H1 (cell line): Measurements from ENCODE around the gene WDR11.
A peak's percentile ranks its signal among the peaks of the same experiment; 100 is the strongest.

ENCODE experiments used
- CTCF ChIP-seq, 3 experiments: IDR thresholded peaks; 1 replicate in 2 of 3; 2 replicates in 1 of 3; pipeline versions ENCODE4 v1.5.1 to v1.6.1; 2011; ENCODE audit warnings: low read length in 3 of 3, mild to moderate bottlenecking in 3 of 3, inconsistent platforms in 2 of 3, low read depth in 1 of 3, moderate library complexity in 1 of 3; ENCODE audit not compliant: insufficient read depth in 1 of 3; ENCODE audit errors: control extremely low read depth in 1 of 3
- POLR2AphosphoS5 ChIP-seq: IDR thresholded peaks from 2 replicates; pipeline ENCODE4 v1.6.1; 2011; ENCODE audit warnings: low read depth, low read length
- TBP ChIP-seq: IDR thresholded peaks from 2 replicates; pipeline ENCODE4 v1.6.1; 2011; ENCODE audit warnings: low read depth, low read length, improper control_type of control experiment
- TEAD4 ChIP-seq: IDR thresholded peaks from 2 replicates; pipeline ENCODE4 v1.6.1; 2012; ENCODE audit warnings: low read depth, low read length, inconsistent platforms, mixed read lengths

GRCh38 chr10:120948889-120949608 lies 97.9 kb downstream of the WDR11 start:
- peak; percentile 77 to 92 (median 90) for TF ChIP-seq CTCF (IDR thresholded peaks at IDR 0.05; ENCODE audit: control extremely low read depth in 1 of 3, insufficient read depth in 1 of 3, low read depth in 1 of 3, low read length in 3 of 3)
- TF ChIP-seq TBP, result no peak
- TF ChIP-seq TEAD4, result no peak
- no peak for TF ChIP-seq POLR2AphosphoS5
